Testis (tissue), 3 donors: ENCODE data around the gene NAIF1. TPM values are rescaled to one million over a fixed set of nuclear protein-coding genes. Genes with fewer than 3 reads are reported as not detected.

Source experiments
- DNase-seq: peaks from one replicate; pipeline ENCODE4 v3.0.0-alpha.2; 2019
- H3K27ac ChIP-seq, 2 donors: fragments of 200-600 bp; sonication (generic); one replicate each; pipeline ENCODE4 v1.5.1; 2019
- H3K27me3 ChIP-seq: fragments of 200-600 bp; sonication (generic); one replicate; pipeline ENCODE4 v1.5.1; 2019
- H3K36me3 ChIP-seq: fragments of 200-600 bp; sonication (generic); one replicate; pipeline ENCODE4 v1.5.1; 2017; ENCODE audit warnings: low read depth; ENCODE audit errors: missing control alignments
- H3K4me1 ChIP-seq: fragments of 200-600 bp; sonication (generic); one replicate; pipeline ENCODE4 v1.5.1; 2019
- H3K4me3 ChIP-seq, 2 donors: fragments of 200-600 bp; sonication (generic); one replicate each; pipeline ENCODE4 v1.5.1; 2017 to 2019
- H3K9me3 ChIP-seq: fragments of 200-600 bp; sonication (generic); one replicate; pipeline ENCODE4 v1.5.1; 2017
- POLR2A ChIP-seq: fragments of 450-650 bp; IDR thresholded peaks from one replicate; pipeline ENCODE4 v1.6.1; 2017; ENCODE audit warnings: antibody characterized with exemption, mild to moderate bottlenecking, moderate library complexity
- WGBS, 2 donors: methylation state at CpG; one replicate each; pipeline ENCODE4 v1.1.5; 2018; 5-methylcytosine and 5-hydroxymethylcytosine counted together
- intact Hi-C: fragments of 100-400 bp; cut with DNase I; formaldehyde crosslinking; loops from one replicate; pipeline ENCODE4 v1.15.1; 2023; ENCODE audit warnings: low total_unique reads
- polyA plus RNA-seq: library from polyadenylated mRNA; stranded (reverse); fragments of 350-450 nt; fragmentation: Illumina TruSeq; extraction: RNeasy Lipid Tissue Mini Kit (QIAGEN cat#74804); gene quantifications from one replicate; pipeline ENCODE4 v1.2.3, GENCODE V29; 2014; ENCODE audit warnings: low read depth, low replicate concordance; ENCODE audit not compliant: insufficient read depth
- total RNA-seq, 2 donors: library from RNA; depleted of rRNA; stranded (reverse); fragments of >200 nt; gene quantifications; one replicate each; pipeline ENCODE4 v1.2.3, GENCODE V29; 2016
- TF ChIP-seq, protein P1 (sequence below), 3 experiments: fragments of 450-650 bp in 2 of 3; fragments of 200-600 bp in 1 of 3; sonication (generic) in 1 of 3; IDR thresholded peaks; one replicate each; pipeline ENCODE4 v1.5.1; 2016 to 2019; ENCODE audit warnings: antibody characterized with exemption in 3 of 3, mild to moderate bottlenecking in 2 of 3, moderate library complexity in 1 of 3

Gene NAIF1
- total and polyA plus RNA-seq, 3 donors from 2014 or later: 18.5 to 25.1 (median 19.4) TPM

GRCh38 chr9:128057724-128058409 lies 9.3 kb downstream of the NAIF1 start:
- Histone ChIP-seq H3K9me3 (no peaks in the 10 kb centered on the region), H3K36me3 (no peaks in the 10 kb centered on the region), H3K4me1 (peaks cover 31% of the 10 kb centered on the region), H3K27ac (peak overlapping the region; percentile 27 to 87), H3K4me3 (no peak overlapping the region), H3K27me3 (no peaks in the 10 kb centered on the region)
- intact Hi-C loops: no loop called here
- no peak for DNase-seq
- WGBS, 2 donors: 62 to 67% methylated on average over 8 of the region's 8 CpGs
- TF ChIP-seq, protein P1, sequence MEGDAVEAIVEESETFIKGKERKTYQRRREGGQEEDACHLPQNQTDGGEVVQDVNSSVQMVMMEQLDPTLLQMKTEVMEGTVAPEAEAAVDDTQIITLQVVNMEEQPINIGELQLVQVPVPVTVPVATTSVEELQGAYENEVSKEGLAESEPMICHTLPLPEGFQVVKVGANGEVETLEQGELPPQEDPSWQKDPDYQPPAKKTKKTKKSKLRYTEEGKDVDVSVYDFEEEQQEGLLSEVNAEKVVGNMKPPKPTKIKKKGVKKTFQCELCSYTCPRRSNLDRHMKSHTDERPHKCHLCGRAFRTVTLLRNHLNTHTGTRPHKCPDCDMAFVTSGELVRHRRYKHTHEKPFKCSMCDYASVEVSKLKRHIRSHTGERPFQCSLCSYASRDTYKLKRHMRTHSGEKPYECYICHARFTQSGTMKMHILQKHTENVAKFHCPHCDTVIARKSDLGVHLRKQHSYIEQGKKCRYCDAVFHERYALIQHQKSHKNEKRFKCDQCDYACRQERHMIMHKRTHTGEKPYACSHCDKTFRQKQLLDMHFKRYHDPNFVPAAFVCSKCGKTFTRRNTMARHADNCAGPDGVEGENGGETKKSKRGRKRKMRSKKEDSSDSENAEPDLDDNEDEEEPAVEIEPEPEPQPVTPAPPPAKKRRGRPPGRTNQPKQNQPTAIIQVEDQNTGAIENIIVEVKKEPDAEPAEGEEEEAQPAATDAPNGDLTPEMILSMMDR (IDR thresholded peaks at IDR 0.05): no peak
- no peak for TF ChIP-seq POLR2A

- 70 to 72% methylated on average over 14 of the region's 14 CpGs for WGBS, 2 donors
- no peaks in the 10 kb centered on the region for H3K36me3 ChIP-seq
- no peak overlapping the region for H3K4me3 ChIP-seq
- no peaks in the 10 kb centered on the region for H3K9me3 ChIP-seq
- H3K4me1 ChIP-seq: peaks cover 31% of the 10 kb centered on the region
- intact Hi-C loops: no loop called here
- TF ChIP-seq, protein P1 (IDR thresholded peaks at IDR 0.05): no peak
- no peak for TF ChIP-seq POLR2A
- peak; percentile 33 for DNase-seq
- peak overlapping the region in 1 of 2 donors; percentile 87 for H3K27ac ChIP-seq
- no peaks in the 10 kb centered on the region for H3K27me3 ChIP-seq
Observed at GRCh38 chr9:128056887-128057723, 10.0 kb downstream of the NAIF1 start.

DNA sequence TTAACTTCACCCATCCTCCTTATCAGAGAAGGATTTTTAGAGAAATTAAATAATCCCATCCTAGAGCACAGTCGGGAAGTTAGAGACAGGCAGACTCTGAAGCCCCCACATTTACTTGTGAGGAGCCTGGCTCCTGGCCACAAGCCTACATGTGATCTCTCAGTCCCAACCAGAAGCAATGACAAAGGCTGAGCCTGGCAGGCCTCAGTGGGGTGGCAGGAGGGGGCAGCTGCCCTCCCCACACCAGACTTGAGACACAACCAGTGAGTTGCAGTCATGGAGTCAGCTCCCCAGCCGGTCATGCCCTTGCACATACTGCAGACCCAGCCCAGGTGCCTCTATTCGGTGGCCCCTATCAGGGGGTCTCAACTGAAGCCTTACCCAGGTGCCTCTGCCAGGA lies 11.0 kb downstream of the NAIF1 start:
- H3K4me3 ChIP-seq: no peak overlapping the region
- DNase-seq: no peak
- H3K4me1 ChIP-seq: peaks cover 31% of the 10 kb centered on the region
- H3K27me3 ChIP-seq: no peaks in the 10 kb centered on the region
- no peaks in the 10 kb centered on the region for H3K9me3 ChIP-seq
- intact Hi-C loops: no loop called here
- H3K36me3 ChIP-seq: no peaks in the 10 kb centered on the region
- WGBS, 2 donors: 61 to 67% methylated on average over 2 to 3 of the region's 3 CpGs
- TF ChIP-seq, protein P1 (IDR thresholded peaks at IDR 0.05): no peak
- TF ChIP-seq POLR2A: no peak
- H3K27ac ChIP-seq: peak overlapping the region in 1 of 2 donors; percentile 87

- DNase-seq: peak; percentile 54
- TF ChIP-seq, protein P1 (IDR thresholded peaks at IDR 0.05): no peak
- TF ChIP-seq POLR2A: no peak
- WGBS, 2 donors: 41 to 44% methylated on average over 7 of the region's 7 CpGs
Observed at GRCh38 chr9:128055344-128056040, 11.6 kb downstream of the NAIF1 start.

More at GRCh38 chr9:128055344-128056040, 11.6 kb downstream of the NAIF1 start:
- no peaks in the 10 kb centered on the region for H3K9me3 ChIP-seq
- no peak overlapping the region for H3K4me3 ChIP-seq
- intact Hi-C loops: no loop called here
- H3K27me3 ChIP-seq: no peaks in the 10 kb centered on the region
- no peaks in the 10 kb centered on the region for H3K36me3 ChIP-seq
- peak overlapping the region; percentile 80 to 87 for H3K27ac ChIP-seq
- peaks cover 31% of the 10 kb centered on the region for H3K4me1 ChIP-seq
